SU-DHL-6 (cell line): Measurements from ENCODE around the gene SPATA2.

ENCODE experiments used
- H2AFZ ChIP-seq: fragments of 200-600 bp; sonication (generic); 2 replicates; pipeline ENCODE4 v1.6.1; 2014; ENCODE audit warnings: low read depth, mild to moderate bottlenecking, moderate library complexity, mixed read lengths, antibody characterized with exemption, low read length; ENCODE audit not compliant: severe bottlenecking
- H3F3A ChIP-seq: fragments of 200-600 bp; shearing (Covaris generic); 2 replicates; pipeline ENCODE4 v1.6.0; 2016; ENCODE audit warnings: antibody characterized with exemption, mild to moderate bottlenecking; ENCODE audit not compliant: insufficient read depth
- H3K27ac ChIP-seq: fragments of 200-600 bp; sonication (generic); 2 replicates; pipeline ENCODE4 v1.5.1; 2016; ENCODE audit warnings: low read depth, mild to moderate bottlenecking, low read length, moderate library complexity, mixed read lengths
- H3K27me3 ChIP-seq: fragments of 200-600 bp; sonication (generic), shearing (Covaris generic); 2 replicates; pipeline ENCODE4 v1.6.0; 2014; ENCODE audit warnings: mild to moderate bottlenecking, low read length
- H3K36me3 ChIP-seq: fragments of 200-600 bp; sonication (generic); 2 replicates; pipeline ENCODE4 v1.6.1; 2014; ENCODE audit warnings: mild to moderate bottlenecking, low read length, mixed read lengths
- H3K4me2 ChIP-seq: fragments of 300-600, 200-600 bp; shearing (Covaris generic), sonication (generic); 2 replicates; pipeline ENCODE4 v1.6.0; 2014; ENCODE audit warnings: low read length, low read depth, mild to moderate bottlenecking; ENCODE audit not compliant: poor library complexity, severe bottlenecking
- H3K4me3 ChIP-seq: fragments of 200-600 bp; sonication (generic); 2 replicates; pipeline ENCODE4 v1.5.1; 2014; ENCODE audit warnings: antibody characterized with exemption, low read length, mild to moderate bottlenecking, mixed read lengths; ENCODE audit not compliant: insufficient read depth, poor library complexity, severe bottlenecking
- H3K79me2 ChIP-seq: fragments of 200-600 bp; sonication (generic); 2 replicates; pipeline ENCODE4 v1.6.1; 2014; ENCODE audit warnings: mild to moderate bottlenecking, low read length, moderate library complexity; ENCODE audit not compliant: insufficient read depth
- H3K9ac ChIP-seq: fragments of 200-600 bp; sonication (generic); 2 replicates; pipeline ENCODE4 v1.7.0; 2014; ENCODE audit warnings: mild to moderate bottlenecking, low read length
- H3K9me2 ChIP-seq: fragments of 200-600 bp; sonication (generic); replicated peaks from 2 replicates; pipeline ENCODE4 v1.6.1; 2014; ENCODE audit warnings: low read length; ENCODE audit not compliant: insufficient read depth
- H3K9me3 ChIP-seq: fragments of 200-600 bp; sonication (generic); 2 replicates; pipeline ENCODE4 v1.6.1; 2014; ENCODE audit warnings: low read length, mixed read lengths; ENCODE audit not compliant: insufficient read depth
- H4K20me1 ChIP-seq: fragments of 200-600 bp; sonication (generic); 2 replicates; pipeline ENCODE4 v1.6.1; 2014; ENCODE audit warnings: low read depth, mild to moderate bottlenecking, antibody characterized with exemption, low read length, moderate library complexity, mixed read lengths
- CTCF ChIP-seq: fragments of 200-600 bp; sonication (generic); IDR thresholded peaks from one replicate; pipeline ENCODE4 v1.5.1; 2017; ENCODE audit warnings: antibody characterized with exemption, mild to moderate bottlenecking, low read length, moderate library complexity; ENCODE audit not compliant: insufficient read depth, poor library complexity, severe bottlenecking
- EZH2phosphoT487 ChIP-seq: fragments of 200-600 bp; sonication (generic), shearing (Covaris generic); conservative IDR thresholded peaks from 2 replicates; pipeline ENCODE4 v1.6.1; 2018; ENCODE audit warnings: mild to moderate bottlenecking, antibody characterized with exemption, low read length, moderate library complexity, mixed read lengths

SPATA2 gene

GRCh38 chr20:49948178-49948577 is 32.8 kb upstream of the SPATA2 start:
- no peaks in the 10 kb centered on the region for H3K9me3 ChIP-seq
- no peaks in the 10 kb centered on the region for H3F3A ChIP-seq
- no peak overlapping the region for H3K4me3 ChIP-seq
- no peak overlapping the region for H3K27ac ChIP-seq
- H4K20me1 ChIP-seq: no peaks in the 10 kb centered on the region
- no peaks in the 10 kb centered on the region for H3K79me2 ChIP-seq
- H3K27me3 ChIP-seq: no peaks in the 10 kb centered on the region
- no peaks in the 10 kb centered on the region for H3K9me2 ChIP-seq
- no peak overlapping the region for H3K4me2 ChIP-seq
- no peak for TF ChIP-seq CTCF
- TF ChIP-seq EZH2phosphoT487: no peak
- H2AFZ ChIP-seq: no peak overlapping the region
- H3K9ac ChIP-seq: no peak overlapping the region
- H3K36me3 ChIP-seq: peaks cover 21% of the 10 kb centered on the region

GRCh38 chr20:49945701-49946477 is 30.6 kb upstream of the SPATA2 start:
- Histone ChIP-seq H2AFZ (no peak overlapping the region), H3K4me2 (no peak overlapping the region), H3K4me3 (no peak overlapping the region), H3K79me2 (peaks cover 12% of the 10 kb centered on the region; the same call in 1 of the 2 replicates), H3K27me3 (no peaks in the 10 kb centered on the region), H3K36me3 (peaks cover 21% of the 10 kb centered on the region), H3K27ac (no peak overlapping the region), H3K9me2 (no peaks in the 10 kb centered on the region), H3K9ac (no peak overlapping the region), H3F3A (no peaks in the 10 kb centered on the region), H3K9me3 (no peaks in the 10 kb centered on the region), H4K20me1 (no peaks in the 10 kb centered on the region)
- TF ChIP-seq EZH2phosphoT487 (no peak), CTCF (no peak)

- H3K79me2 ChIP-seq: peaks cover 15% of the 10 kb centered on the region
- no peaks in the 10 kb centered on the region for H3F3A ChIP-seq
- no peak overlapping the region for H3K4me3 ChIP-seq
- H2AFZ ChIP-seq: no peak overlapping the region
- H3K9ac ChIP-seq: no peak overlapping the region
- no peak overlapping the region for H3K4me2 ChIP-seq
- peaks cover 16% of the 10 kb centered on the region for H3K36me3 ChIP-seq
- H3K27ac ChIP-seq: no peak overlapping the region
- H4K20me1 ChIP-seq: no peaks in the 10 kb centered on the region
- H3K9me2 ChIP-seq: no peaks in the 10 kb centered on the region
- TF ChIP-seq EZH2phosphoT487 (no peak), CTCF (no peak)
- H3K27me3 ChIP-seq: no peaks in the 10 kb centered on the region
- no peaks in the 10 kb centered on the region for H3K9me3 ChIP-seq
Measured at GRCh38 chr20:49945306-49945700, 30.0 kb upstream of the SPATA2 start.
